HG03520 (cell line): ENCODE results near the gene ELAC2.

Experiments
- ATAC-seq: cut with Tn5 transposase; IDR thresholded peaks from one replicate; pipeline ENCODE4 v1.9.1; 2021; ENCODE audit warnings: mild to moderate bottlenecking, moderate library complexity; ENCODE audit not compliant: unreplicated experiment

The ELAC2 gene

DNA sequence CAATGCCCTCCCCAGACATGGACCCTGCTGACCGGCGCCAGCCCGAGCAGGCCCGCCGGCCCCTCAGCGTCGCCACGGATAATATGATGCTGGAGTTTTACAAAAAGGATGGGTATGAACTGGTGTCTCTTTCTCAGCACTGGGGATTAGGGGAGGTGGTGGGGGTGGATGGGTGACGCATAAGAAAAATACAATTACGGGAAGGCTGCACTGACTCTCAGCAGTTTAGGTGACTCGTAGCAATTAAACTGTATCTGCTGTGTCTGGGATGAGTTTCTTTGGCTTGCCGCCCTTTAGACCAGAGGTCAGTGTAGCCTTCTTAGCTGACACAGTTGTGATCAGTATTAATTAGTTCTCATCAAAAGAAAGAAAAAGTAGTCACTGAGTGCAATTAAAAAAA is 59.0 kb downstream of the ELAC2 start:
- no peak for ATAC-seq

DNA sequence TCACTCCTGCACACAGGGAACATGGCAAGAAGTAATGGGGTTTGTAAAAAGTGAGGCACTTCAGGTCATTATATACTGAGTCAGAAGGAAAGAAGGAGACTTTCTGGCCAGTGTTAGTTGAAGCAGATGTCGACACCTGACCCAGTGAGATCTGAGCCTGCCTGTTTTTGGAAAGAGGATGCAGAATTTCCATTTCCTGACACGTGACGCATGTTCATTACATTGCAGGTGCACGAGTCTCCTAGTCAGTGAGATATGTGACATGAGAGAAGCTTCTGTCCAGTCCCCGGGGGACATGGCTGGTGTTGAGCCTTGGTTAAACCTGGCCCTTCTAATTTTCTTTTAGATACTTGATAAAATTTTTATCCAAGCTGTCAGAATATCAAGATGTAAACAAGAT is 62.3 kb downstream of the ELAC2 start:
- ATAC-seq: no peak

GRCh38 chr17:12953156-12953555 is 64.7 kb downstream of the ELAC2 start:
- ATAC-seq: no peak

- no peak for ATAC-seq
These were observed 65.8 kb downstream of the ELAC2 start for GRCh38 chr17:12952012-12952411.

DNA sequence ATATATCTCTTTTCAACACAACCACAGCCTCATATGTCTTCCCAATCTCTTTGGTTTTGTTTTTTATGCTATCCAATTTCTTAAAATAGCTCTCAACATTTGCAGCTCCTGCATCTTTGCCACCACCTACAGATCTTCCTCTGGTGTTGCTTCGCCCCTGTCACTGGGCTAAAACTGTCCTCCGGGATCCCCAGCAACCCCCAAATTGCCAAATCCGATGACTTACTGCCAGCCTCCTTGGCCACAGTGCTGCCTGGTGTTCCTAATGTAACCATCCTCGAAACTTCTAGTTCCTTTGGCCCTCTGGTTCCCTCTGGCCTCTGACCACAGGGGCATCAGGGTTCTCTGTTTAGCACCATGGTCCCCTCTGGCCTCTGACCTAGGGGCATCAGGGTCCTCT is 70.8 kb downstream of the ELAC2 start:
- ATAC-seq: no peak
